HEK293 (cell line): Measurements from ENCODE around the gene PSAT1.
A peak's percentile ranks its signal among the peaks of the same experiment; 100 is the strongest.

Experiments
- CTCF ChIA-PET: fragments of 350-600 bp; formaldehyde crosslinking; extraction: SDS; loops from one replicate; lab custom pipeline; 2021; ENCODE audit warnings: antibody characterized with exemption; lab: Yijun Ruan, JAX
- POLR2A ChIA-PET: fragments of 300-600 bp; formaldehyde crosslinking; extraction: SDS; loops from one replicate; lab custom pipeline; 2020; ENCODE audit warnings: antibody characterized with exemption, inconsistent platforms; lab: Yijun Ruan, JAX
- H3K27ac ChIP-seq: fragments of 200-500 bp; sonication (Bioruptor generic); 2 replicates; pipeline ENCODE4 v1.5.1; 2014; ENCODE audit warnings: low read depth, low read length, control low read depth, inconsistent platforms; ENCODE audit errors: extremely low read depth
- H3K36me3 ChIP-seq, 2 experiments: fragments of 200-500 bp in 1 of 2; sonication (Bioruptor generic) in 1 of 2; 1 replicate in 1 of 2; 2 replicates in 1 of 2; pipeline ENCODE4 v1.5.1; 2014 to 2017; ENCODE audit warnings: inconsistent platforms in 2 of 2, low read length in 2 of 2; ENCODE audit not compliant: control insufficient read depth in 2 of 2, insufficient read depth in 1 of 2
- H3K4me1 ChIP-seq: fragments of 200-500 bp; sonication (Bioruptor generic); 2 replicates; pipeline ENCODE4 v1.5.1; 2014; ENCODE audit warnings: mild to moderate bottlenecking, low read length, inconsistent platforms; ENCODE audit not compliant: control insufficient read depth, insufficient read depth
- H3K4me3 ChIP-seq: 2 replicates; pipeline ENCODE4 v1.5.1; 2011; ENCODE audit warnings: low read depth, mild to moderate bottlenecking, control low read depth, low read length, moderate library complexity
- H3K9me3 ChIP-seq: fragments of 200-500 bp; sonication (Bioruptor generic); 2 replicates; pipeline ENCODE4 v1.5.1; 2014; ENCODE audit warnings: low read depth, low read length, inconsistent platforms; ENCODE audit not compliant: control insufficient read depth, insufficient read depth
- GLIS2 ChIP-seq: fragments of 450-650 bp; formaldehyde crosslinking; IDR thresholded peaks from 2 replicates; pipeline ENCODE4 v1.5.1; 2016; ENCODE audit warnings: missing biosample characterization, missing genetic modification characterization
- OVOL3 ChIP-seq: fragments of 450-650 bp; formaldehyde crosslinking; IDR thresholded peaks from 2 replicates; pipeline ENCODE4 v1.5.1; 2016; ENCODE audit warnings: missing biosample characterization, missing genetic modification characterization
- RBAK ChIP-seq: fragments of 450-650 bp; formaldehyde crosslinking; IDR thresholded peaks from 2 replicates; pipeline ENCODE4 v1.5.1; 2016; ENCODE audit warnings: missing biosample characterization, missing genetic modification characterization
- SALL2 ChIP-seq: fragments of 450-650 bp; formaldehyde crosslinking; IDR thresholded peaks from 2 replicates; pipeline ENCODE4 v1.5.0; 2017; ENCODE audit warnings: missing biosample characterization, mild to moderate bottlenecking, missing genetic modification characterization, borderline replicate concordance
- SCRT2 ChIP-seq: fragments of 450-650 bp; formaldehyde crosslinking; IDR thresholded peaks from 2 replicates; pipeline ENCODE4 v1.5.1; 2016; ENCODE audit warnings: missing biosample characterization, missing genetic modification characterization
- YY2 ChIP-seq: fragments of 450-650 bp; formaldehyde crosslinking; IDR thresholded peaks from 2 replicates; pipeline ENCODE4 v1.5.1; 2016; ENCODE audit warnings: missing biosample characterization, missing genetic modification characterization
- ZBTB17 ChIP-seq: fragments of 450-650 bp; formaldehyde crosslinking; IDR thresholded peaks from 2 replicates; pipeline ENCODE4 v1.5.1; 2016; ENCODE audit warnings: missing biosample characterization, missing genetic modification characterization
- ZFHX2 ChIP-seq: fragments of 450-650 bp; formaldehyde crosslinking; conservative IDR thresholded peaks from 2 replicates; pipeline ENCODE4 v1.5.1; 2016; ENCODE audit warnings: missing biosample characterization, missing genetic modification characterization
- ZNF114 ChIP-seq: fragments of 450-650 bp; formaldehyde crosslinking; IDR thresholded peaks from 2 replicates; pipeline ENCODE4 v1.5.0; 2017; ENCODE audit warnings: missing biosample characterization, missing genetic modification characterization
- ZNF239 ChIP-seq: fragments of 450-650 bp; formaldehyde crosslinking; IDR thresholded peaks from 2 replicates; pipeline ENCODE4 v1.5.1; 2016; ENCODE audit warnings: missing biosample characterization, missing genetic modification characterization
- ZNF248 ChIP-seq: fragments of 450-650 bp; formaldehyde crosslinking; IDR thresholded peaks from 2 replicates; pipeline ENCODE4 v1.5.1; 2017; ENCODE audit warnings: missing biosample characterization, missing genetic modification characterization
- ZNF274 ChIP-seq, 2 experiments: fragments of 200-500 bp in 1 of 2; fragments of 450-650 bp in 1 of 2; sonication (Bioruptor generic) in 1 of 2; formaldehyde crosslinking in 1 of 2; IDR thresholded peaks; 2 replicates each; pipeline versions ENCODE4 v1.5.1 to v1.6.1; 2014 to 2016; ENCODE audit warnings: borderline replicate concordance in 1 of 2, inconsistent platforms in 1 of 2, low read length in 1 of 2, missing biosample characterization in 1 of 2, missing genetic modification characterization in 1 of 2
- ZNF292 ChIP-seq: fragments of 450-650 bp; formaldehyde crosslinking; IDR thresholded peaks from 2 replicates; pipeline ENCODE4 v1.5.1; 2016; ENCODE audit warnings: low read depth, missing biosample characterization, missing genetic modification characterization, borderline replicate concordance
- ZNF366 ChIP-seq: fragments of 450-650 bp; formaldehyde crosslinking; conservative IDR thresholded peaks from 2 replicates; pipeline ENCODE4 v1.5.1; 2016; ENCODE audit warnings: missing biosample characterization, missing genetic modification characterization
- ZNF391 ChIP-seq: fragments of 450-650 bp; formaldehyde crosslinking; IDR thresholded peaks from 2 replicates; pipeline ENCODE4 v1.5.1; 2016; ENCODE audit warnings: low read depth, missing biosample characterization, missing genetic modification characterization, borderline replicate concordance
- ZNF645 ChIP-seq: fragments of 450-650 bp; formaldehyde crosslinking; IDR thresholded peaks from 2 replicates; pipeline ENCODE4; 2016; ENCODE audit warnings: missing biosample characterization, missing genetic modification characterization
- ZNF747 ChIP-seq: fragments of 450-650 bp; formaldehyde crosslinking; IDR thresholded peaks from 2 replicates; pipeline ENCODE4 v1.5.1; 2016; ENCODE audit warnings: missing biosample characterization, missing genetic modification characterization
- TF ChIP-seq, protein P1 (sequence below): fragments of 450-650 bp; formaldehyde crosslinking; IDR thresholded peaks from 2 replicates; pipeline ENCODE4 v1.5.1; 2016; ENCODE audit warnings: missing biosample characterization, missing genetic modification characterization

Gene PSAT1

DNA sequence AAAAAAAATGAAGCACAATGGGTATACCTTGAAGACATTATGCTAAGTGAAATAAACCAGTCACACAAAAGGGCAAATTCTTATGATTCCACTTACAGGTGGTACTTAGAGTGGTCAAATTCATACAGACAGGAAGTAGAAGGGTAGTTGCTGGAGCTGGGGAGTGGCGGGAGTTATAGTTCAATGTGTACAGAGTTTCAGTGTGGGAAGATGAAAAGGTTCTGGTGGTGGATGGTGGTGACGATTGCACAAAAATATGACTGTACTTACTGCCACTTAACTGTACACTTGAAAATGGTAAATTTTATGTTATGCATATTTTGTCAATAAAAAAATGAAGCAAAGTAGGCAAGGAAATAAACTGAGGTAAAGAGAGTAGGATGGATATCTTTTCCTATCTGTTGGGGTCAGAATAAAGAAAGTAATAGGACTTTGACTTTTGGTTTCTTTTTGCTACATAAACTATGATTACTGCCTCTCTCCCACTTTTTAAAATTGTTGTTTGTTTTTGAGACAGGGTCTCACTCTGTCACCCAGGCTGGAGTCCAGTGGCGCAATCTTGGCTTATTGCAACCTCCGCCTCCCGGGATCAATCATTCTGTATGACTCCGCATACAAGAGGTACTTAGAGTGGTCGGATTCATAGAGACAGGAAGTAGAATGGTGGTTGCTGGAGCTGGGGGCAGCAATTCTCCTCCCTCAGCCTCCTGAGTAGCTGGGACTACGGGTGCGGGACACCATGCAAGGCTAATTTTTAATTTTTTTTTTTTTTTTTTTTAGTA, 4.0 kb upstream of the PSAT1 start:
- ChIA-PET CTCF (no interaction called here), POLR2A (interaction anchor here (0.7 kb wide), 1 partner anchor 12 kb away, joined by 6 read pairs; no protein-coding TSS in a partner anchor)
- H3K4me3 ChIP-seq = no peak overlapping the region

DNA sequence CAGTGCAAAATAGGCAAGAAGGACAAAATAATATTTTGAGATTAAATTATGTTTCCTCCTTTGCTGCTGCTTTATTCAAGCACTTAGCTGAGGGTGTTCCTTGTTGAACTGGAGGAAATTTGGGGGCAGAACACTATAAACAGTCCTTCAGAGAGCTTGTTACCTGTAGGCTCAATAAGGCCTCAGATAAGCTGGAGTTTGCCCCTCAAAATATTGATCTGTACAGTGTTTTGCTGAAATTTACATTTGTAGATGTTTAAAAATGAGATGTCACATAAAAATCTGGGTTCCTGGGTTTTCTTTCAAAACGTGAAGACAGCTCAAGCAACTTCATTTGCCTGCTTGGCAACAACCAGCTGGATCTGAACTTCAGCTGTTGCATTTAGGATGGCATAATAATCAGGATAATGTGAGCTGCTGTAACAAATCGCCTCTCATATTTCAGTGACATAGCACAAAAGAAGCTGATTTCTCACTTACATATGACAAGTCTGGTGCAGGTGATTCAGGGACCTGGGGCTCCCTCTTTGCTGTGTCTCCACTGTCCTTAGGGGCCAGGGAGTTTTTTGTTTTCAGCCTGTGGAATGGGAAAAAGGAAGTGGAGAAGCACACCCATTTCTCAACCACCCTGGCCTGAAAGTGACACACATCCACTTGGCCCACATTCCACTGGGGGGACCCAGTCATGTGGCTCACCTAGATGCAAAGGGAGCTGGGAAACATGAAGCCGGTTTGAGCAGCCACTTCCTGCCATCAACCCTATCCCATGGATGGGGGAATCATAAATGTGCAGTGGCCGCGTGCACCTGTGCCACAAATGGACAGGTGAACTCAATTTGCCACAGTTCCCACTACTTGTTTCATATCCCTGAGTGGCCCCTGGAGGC, 2.4 kb upstream of the PSAT1 start:
- no peak overlapping the region for H3K4me3 ChIP-seq
- 0 out of 2 replicates have a peak, but pooled peaks cover 6% of the 10 kb centered on the region for H3K4me1 ChIP-seq
- ChIA-PET POLR2A (interaction anchor here (1.2 kb wide), 1 partner anchor 21 kb away, joined by 4 read pairs; no protein-coding TSS in a partner anchor), CTCF (interaction anchor here (0.7 kb wide), 1 partner anchor 34 kb away, joined by 3 read pairs; no protein-coding TSS in a partner anchor)
- no peaks in the 10 kb centered on the region for H3K36me3 ChIP-seq
- no peak overlapping the region for H3K27ac ChIP-seq
- H3K9me3 ChIP-seq = no peaks in the 10 kb centered on the region
- TF ChIP-seq ZNF114 (tag by site-specific recombination) = no peak
- peak; percentile 28; the same call in 1 of the 2 replicates for TF ChIP-seq SCRT2 (tag by site-specific recombination)

More for the DNA sequence above, 4.0 kb upstream of the PSAT1 start:
- no peak for TF ChIP-seq ZNF239 (tag by site-specific recombination)
- TF ChIP-seq, protein P1, sequence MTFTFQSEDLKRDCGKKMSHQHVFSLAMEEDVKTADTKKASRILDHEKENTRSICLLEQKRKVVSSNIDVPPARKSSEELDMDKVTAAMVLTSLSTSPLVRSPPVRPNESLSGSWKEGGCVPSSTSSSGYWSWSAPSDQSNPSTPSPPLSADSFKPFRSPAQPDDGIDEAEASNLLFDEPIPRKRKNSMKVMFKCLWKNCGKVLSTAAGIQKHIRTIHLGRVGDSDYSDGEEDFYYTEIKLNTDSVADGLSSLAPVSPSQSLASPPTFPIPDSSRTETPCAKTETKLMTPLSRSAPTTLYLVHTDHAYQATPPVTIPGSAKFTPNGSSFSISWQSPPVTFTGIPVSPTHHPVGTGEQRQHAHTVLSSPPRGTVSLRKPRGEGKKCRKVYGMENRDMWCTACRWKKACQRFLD (tag by site-specific recombination) = no peak
- no peak for TF ChIP-seq SALL2 (tag by site-specific recombination)
- TF ChIP-seq ZNF645 (tag by site-specific recombination) = no peak
- no peak for TF ChIP-seq ZNF274 (IDR thresholded peaks at IDR 0.05; ENCODE audit: low read length)
- TF ChIP-seq ZNF274 (tag by site-specific recombination; IDR thresholded peaks at IDR 0.05; ENCODE audit: borderline replicate concordance) = no peak
- no peak for TF ChIP-seq RBAK (tag by site-specific recombination)
- TF ChIP-seq ZFHX2 (tag by site-specific recombination) = no peak
- TF ChIP-seq OVOL3 (tag by site-specific recombination) = no peak
- TF ChIP-seq, all 188 proteins: peak for 0
- Histone ChIP-seq H3K36me3 (no peaks in the 10 kb centered on the region), H3K27ac (no peak overlapping the region), H3K4me1 (0 out of 2 replicates have a peak, but pooled peaks cover 3% of the 10 kb centered on the region), H3K9me3 (no peaks in the 10 kb centered on the region)

- Histone ChIP-seq H3K4me1 (0 out of 2 replicates have a peak, but pooled peaks cover 6% of the 10 kb centered on the region), H3K36me3 (peaks cover 0 to under 1% of the 10 kb centered on the region in 2 experiments; a peak in 2 of 3 replicates), H3K4me3 (no peak overlapping the region), H3K27ac (no peak overlapping the region), H3K9me3 (no peaks in the 10 kb centered on the region)
- CTCF ChIA-PET = no interaction called here
- POLR2A ChIA-PET = interaction anchor here (2.0 to 2.9 kb wide), 2 partner anchors 10 to 14 kb away, joined by 10 to 27 read pairs; no protein-coding TSS in a partner anchor
- TF ChIP-seq ZNF292 (tag by site-specific recombination) = no peak
- TF ChIP-seq ZNF391 (tag by site-specific recombination) = no peak
- no peak for TF ChIP-seq ZNF747 (tag by site-specific recombination)
- TF ChIP-seq ZBTB17 (tag by site-specific recombination) = no peak
- TF ChIP-seq ZNF366 = no peak
- TF ChIP-seq YY2 (tag by site-specific recombination) = no peak
- TF ChIP-seq ZNF248 (tag by site-specific recombination) = no peak
- TF ChIP-seq SCRT2 (tag by site-specific recombination) = no peak
- no peak for TF ChIP-seq GLIS2
These were observed 1.7 kb upstream of the PSAT1 start for GRCh38 chr9:78295177-78295575.
